Retinal pigment epithelial cell (primary cell): Measurements from ENCODE around the gene ZNF827.
A peak's percentile ranks its signal among the peaks of the same experiment; 100 is the strongest.

ENCODE experiments used
- DNase-seq: peaks from one replicate; pipeline ENCODE4 v3.0.0-alpha.2; 2010; ENCODE audit warnings: low read depth
- H3K4me3 ChIP-seq: 2 replicates; pipeline ENCODE4 v1.5.1; 2011; ENCODE audit warnings: mild to moderate bottlenecking, low read length, control low read depth, moderate library complexity
- TF ChIP-seq, protein P1 (sequence below): conservative IDR thresholded peaks from 2 replicates; pipeline ENCODE4 v1.5.1; 2011; ENCODE audit warnings: low read depth, low read length, control low read depth, inconsistent platforms

The ZNF827 gene

GRCh38 chr4:145870155-145871020 is 68.2 kb downstream of the ZNF827 start:
- peak; percentile 53 for DNase-seq
- peak overlapping the region; percentile 22 for H3K4me3 ChIP-seq
- TF ChIP-seq, protein P1, sequence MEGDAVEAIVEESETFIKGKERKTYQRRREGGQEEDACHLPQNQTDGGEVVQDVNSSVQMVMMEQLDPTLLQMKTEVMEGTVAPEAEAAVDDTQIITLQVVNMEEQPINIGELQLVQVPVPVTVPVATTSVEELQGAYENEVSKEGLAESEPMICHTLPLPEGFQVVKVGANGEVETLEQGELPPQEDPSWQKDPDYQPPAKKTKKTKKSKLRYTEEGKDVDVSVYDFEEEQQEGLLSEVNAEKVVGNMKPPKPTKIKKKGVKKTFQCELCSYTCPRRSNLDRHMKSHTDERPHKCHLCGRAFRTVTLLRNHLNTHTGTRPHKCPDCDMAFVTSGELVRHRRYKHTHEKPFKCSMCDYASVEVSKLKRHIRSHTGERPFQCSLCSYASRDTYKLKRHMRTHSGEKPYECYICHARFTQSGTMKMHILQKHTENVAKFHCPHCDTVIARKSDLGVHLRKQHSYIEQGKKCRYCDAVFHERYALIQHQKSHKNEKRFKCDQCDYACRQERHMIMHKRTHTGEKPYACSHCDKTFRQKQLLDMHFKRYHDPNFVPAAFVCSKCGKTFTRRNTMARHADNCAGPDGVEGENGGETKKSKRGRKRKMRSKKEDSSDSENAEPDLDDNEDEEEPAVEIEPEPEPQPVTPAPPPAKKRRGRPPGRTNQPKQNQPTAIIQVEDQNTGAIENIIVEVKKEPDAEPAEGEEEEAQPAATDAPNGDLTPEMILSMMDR, result no peak

GRCh38 chr4:145868637-145869409 is 69.8 kb downstream of the ZNF827 start:
- H3K4me3 ChIP-seq, result no peak overlapping the region
- no peak for DNase-seq
- TF ChIP-seq, protein P1, result peak; percentile 22

DNA sequence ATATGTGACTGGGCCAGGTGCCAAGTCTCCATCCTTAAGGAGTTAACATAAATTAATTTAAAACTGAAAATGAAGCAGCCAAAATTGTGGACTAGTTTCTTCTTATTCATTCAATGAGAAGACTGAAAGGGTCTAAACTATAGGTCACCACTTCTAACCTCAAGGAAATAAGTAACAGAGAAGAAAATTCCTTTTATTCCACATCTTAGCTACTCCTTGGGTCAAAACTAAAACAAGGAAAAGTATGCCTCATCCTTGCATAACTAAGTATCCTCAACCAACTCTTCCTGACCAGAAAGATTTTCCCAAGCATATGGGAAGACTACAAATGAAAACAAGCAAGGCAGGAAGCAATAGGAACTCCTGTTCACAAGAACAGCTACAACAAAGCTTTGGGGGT is 71.2 kb downstream of the ZNF827 start:
- no peak for DNase-seq
- H3K4me3 ChIP-seq, result no peak overlapping the region
- TF ChIP-seq, protein P1, result no peak

DNA sequence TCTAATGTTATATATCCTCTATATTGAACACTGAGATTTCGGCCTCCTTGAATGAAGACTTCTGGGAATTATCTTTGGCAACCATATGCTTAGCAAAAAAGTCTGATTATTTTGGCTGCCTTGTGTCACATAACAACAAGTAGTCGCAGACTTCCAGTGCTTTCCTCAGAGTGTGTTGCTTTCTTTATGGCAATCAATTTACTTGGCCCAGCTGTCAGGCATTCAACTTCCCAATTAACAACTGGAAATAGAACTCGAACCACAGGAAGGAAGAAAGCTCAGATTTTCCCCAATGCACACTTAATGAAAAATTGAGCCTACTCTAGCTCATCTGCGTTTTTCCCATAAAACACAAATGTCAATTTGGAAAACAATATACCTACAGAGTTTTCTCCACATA is 71.6 kb downstream of the ZNF827 start:
- TF ChIP-seq, protein P1, result no peak
- H3K4me3 ChIP-seq, result no peak overlapping the region
- no peak for DNase-seq

DNA sequence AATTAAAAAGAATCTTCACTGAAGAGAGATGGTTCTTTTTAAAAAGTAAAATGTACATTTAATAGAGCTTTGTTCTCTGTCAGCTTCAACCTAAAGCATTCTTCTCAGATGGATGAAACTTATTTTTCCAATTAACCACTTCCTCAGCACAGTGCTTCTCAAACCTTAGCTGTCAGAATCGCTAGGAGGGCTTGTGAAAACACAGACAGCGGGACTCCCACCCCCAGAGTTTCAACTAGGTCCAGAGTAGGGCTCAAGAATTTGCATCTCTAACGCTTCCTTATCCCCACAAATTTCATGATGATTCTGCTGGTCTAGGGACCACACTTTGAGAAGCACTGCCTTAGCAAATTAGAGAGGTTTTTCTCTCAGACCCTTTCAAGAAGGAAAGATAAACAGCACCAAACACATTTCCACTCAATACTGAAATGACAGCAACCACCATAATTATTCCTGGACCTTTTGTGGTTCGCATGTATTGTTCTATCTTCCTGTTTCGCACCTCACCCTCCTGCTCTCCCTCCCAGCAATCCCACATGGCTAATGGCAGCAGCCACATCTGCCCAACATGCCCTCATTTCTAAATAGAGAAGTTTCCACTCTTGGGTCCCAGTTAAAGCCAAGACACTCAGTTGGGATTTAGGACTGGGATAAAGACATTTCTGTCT is 73.2 kb downstream of the ZNF827 start:
- DNase-seq, result no peak
- H3K4me3 ChIP-seq, result no peak overlapping the region
- TF ChIP-seq, protein P1, result no peak

- TF ChIP-seq, protein P1, result no peak
- H3K4me3 ChIP-seq, result no peak overlapping the region
- no peak for DNase-seq
Observed at GRCh38 chr4:145863191-145863590, 75.4 kb downstream of the ZNF827 start.
